Left colon (tissue), 2 donors: Measurements from ENCODE around the gene CFAP299. TPM values are rescaled to one million over a fixed set of nuclear protein-coding genes. Genes with fewer than 3 reads are reported as not detected.
"Not testable (repeated sequence)": the region's sequence is repeated elsewhere in the genome, so short reads cannot be mapped to it uniquely, and the experiment has no call there.

Experiments used
- ATAC-seq: fragments of 200-7000 bp; cut with Tn5 transposase; one replicate; pipeline ENCODE4 v1.9.1; 2020; ENCODE audit warnings: mild to moderate bottlenecking, moderate library complexity
- DNase-seq, 2 donors: peaks; one replicate each; pipeline ENCODE4 v3.0.0-alpha.2; 2020
- intact Hi-C, 2 donors: fragments of 100-400 bp; cut with DNase I in 1 of 2; cut with micrococcal nuclease in 1 of 2; formaldehyde crosslinking; loops; one replicate each; pipeline versions ENCODE4 v1.11.2 to v1.14.0; 2022; cut with DNase I, micrococcal nuclease
- total RNA-seq, 2 donors: library from RNA; stranded (reverse); fragmentation: NEBNext Ultra II Directional; extraction: Animal tissue kit (Norgen Biotek cat#: 25700); gene quantifications; one replicate each; pipeline ENCODE4 v1.2.1, GENCODE V29; 2021
- donor health status: DM: no; HTN: no; CAD: no.
- donor health status: DM: yes; HTN: yes; CAD: no.

Gene CFAP299
- total RNA-seq, 2 donors from 2014 or later, result not detected

- DNase-seq (no peak), ATAC-seq (peak; percentile 24)
- intact Hi-C loops, result no loop called here
Observed at GRCh38 chr4:80615099-80615498, 279.6 kb downstream of the CFAP299 start.

GRCh38 chr4:80619070-80619674 is 283.6 kb downstream of the CFAP299 start:
- intact Hi-C loops, result no loop called here
- DNase-seq (peak in 1 of 2 donors; percentile 8), ATAC-seq (peak; percentile 56)

- intact Hi-C loops, result no loop called here
- DNase-seq (no peak), ATAC-seq (no peak)
Observed at GRCh38 chr4:80631861-80632260, 296.3 kb downstream of the CFAP299 start.

GRCh38 chr4:80637190-80637589 is 301.7 kb downstream of the CFAP299 start:
- intact Hi-C loops, result no loop called here
- no peak for ATAC-seq
- no peak for DNase-seq

DNA sequence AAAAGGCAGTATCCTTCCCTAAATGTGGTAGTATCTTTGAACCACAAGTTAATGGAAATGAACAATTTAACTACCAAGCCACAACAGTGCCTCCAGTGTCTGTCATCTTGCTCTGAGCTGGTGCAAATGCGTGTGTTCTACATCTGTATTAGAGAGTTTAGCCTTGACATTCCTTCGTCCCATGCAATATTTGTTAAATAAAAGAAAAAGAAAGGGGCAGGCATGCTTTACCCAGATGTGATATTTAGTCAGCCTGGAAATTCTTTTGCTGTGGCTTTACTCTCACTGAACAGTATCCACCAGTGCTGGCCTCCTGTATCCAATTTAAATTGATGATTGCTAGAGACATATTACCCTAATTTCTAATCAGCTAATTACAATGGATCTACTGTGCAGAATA is 310.5 kb downstream of the CFAP299 start:
- DNase-seq (no peak), ATAC-seq (no peak)
- intact Hi-C loops, result no loop called here

DNA sequence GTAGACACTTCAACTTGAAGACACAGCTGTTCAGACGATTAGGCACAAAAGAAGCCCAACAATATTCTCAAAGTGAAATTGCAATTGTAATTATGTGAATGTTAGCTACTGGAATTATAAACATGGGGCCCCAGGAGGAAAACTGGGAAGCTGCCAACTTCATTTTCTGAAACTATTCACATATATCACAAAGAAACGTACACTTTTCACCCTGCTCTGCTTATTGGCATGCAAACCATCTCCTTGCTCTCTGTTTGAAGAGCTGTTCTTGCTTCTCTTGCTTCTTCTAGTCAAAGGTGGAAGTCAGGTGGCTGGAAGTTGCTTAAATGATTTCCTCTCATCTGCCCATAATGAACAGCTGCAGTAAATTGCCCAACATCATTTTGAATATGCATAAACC is 320.1 kb downstream of the CFAP299 start:
- ATAC-seq (no peak), DNase-seq (no peak)
- intact Hi-C loops, result no loop called here

- ATAC-seq, intact Hi-C loops, DNase-seq: not testable (repeated sequence)
Observed at GRCh38 chr4:80670118-80670517, 334.6 kb downstream of the CFAP299 start.

GRCh38 chr4:80678413-80678812 is 342.9 kb downstream of the CFAP299 start:
- no peak for ATAC-seq
- intact Hi-C loops, result no loop called here
- no peak for DNase-seq

DNA sequence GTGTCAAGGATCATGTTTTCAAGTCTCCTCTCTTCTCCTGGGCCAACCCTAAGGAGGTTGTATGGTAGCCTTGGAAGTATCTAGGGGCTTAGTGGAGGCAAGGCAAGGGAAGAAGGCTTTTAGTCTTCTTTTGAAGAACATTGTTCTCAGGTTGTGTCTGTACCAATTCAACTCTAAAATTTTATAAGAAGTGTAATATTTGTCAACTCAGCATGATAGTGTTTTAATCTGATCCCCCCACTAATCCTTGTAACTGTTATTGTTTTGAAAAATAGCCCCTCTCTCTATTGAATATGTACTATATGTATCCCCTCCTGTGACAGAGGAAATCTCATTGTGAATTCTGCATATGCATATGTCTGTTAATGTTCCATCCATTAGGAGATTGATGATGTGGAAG is 345.4 kb downstream of the CFAP299 start:
- DNase-seq, result no peak
- intact Hi-C loops, result no loop called here
- no peak for ATAC-seq

GRCh38 chr4:80685214-80685613 is 349.7 kb downstream of the CFAP299 start:
- no peak for DNase-seq
- no peak for ATAC-seq
- intact Hi-C loops, result no loop called here

GRCh38 chr4:80687736-80688135 is 352.2 kb downstream of the CFAP299 start:
- intact Hi-C loops, ATAC-seq, DNase-seq: not testable (repeated sequence)

- DNase-seq, result no peak
- no peak for ATAC-seq
- intact Hi-C loops, result no loop called here
Observed at GRCh38 chr4:80694171-80694570, 358.6 kb downstream of the CFAP299 start.

DNA sequence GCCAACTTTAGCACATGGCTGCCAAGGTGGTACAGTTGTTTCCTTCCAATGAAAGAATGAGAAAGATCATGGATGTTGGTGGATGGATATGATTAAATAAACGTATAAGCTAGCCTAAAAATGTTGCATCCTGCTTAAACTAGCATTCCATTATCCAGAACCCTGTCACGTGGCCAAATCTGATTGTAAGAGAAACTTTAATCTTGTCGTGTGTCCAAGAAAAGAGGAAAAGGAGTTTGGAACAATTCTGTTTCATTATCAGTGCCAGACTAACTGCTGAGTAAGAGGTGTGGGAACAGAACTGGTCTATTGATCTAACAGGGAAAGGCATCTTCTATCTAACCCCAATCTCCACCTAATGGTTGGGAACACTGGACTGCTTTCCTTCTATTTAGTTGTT is 369.8 kb downstream of the CFAP299 start:
- intact Hi-C loops, result no loop called here
- DNase-seq (no peak), ATAC-seq (no peak)

DNA sequence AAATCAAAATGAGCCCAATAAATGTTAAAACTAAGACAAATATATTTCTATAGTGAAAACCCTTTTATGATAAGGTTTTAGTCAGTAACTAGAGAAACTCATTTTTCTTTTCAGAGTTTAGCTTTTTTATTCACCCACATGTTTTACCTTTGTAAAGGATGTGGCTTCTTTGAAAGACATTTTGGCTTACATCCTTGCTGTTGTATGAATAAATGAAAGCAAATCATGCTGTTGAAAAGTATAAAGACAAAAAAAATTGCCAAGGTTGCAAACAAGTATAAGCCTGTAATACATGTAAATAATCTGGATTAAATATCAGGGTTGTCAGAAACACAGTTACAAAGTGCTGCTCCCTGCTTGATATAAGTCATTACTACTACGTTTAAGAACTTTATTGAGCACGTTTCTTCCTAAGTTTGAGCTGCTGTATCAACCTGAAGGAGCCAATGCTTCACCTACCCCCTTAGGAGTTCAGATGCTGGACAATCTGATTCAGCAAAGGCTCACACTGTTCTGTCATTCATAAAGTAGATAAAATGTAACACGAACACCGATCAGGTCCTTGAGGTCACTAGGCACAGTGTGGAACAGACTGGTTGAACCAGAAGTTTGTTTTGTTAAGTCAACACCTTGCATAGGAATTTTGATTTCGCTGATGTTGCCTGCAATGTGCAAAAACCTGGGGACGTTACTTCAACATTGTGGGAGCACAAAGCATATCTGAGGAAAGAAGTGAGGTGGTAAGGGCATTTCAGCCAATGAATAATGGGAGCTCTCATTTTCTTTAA is 373.7 kb downstream of the CFAP299 start:
- ATAC-seq (no peak), DNase-seq (no peak)
- intact Hi-C loops, result no loop called here

GRCh38 chr4:80710748-80711451 is 375.4 kb downstream of the CFAP299 start:
- ATAC-seq (no peak), DNase-seq (no peak)
- intact Hi-C loops, result no loop called here

GRCh38 chr4:80711956-80712355 is 376.4 kb downstream of the CFAP299 start:
- DNase-seq, result no peak
- intact Hi-C loops, result no loop called here
- ATAC-seq, result no peak

DNA sequence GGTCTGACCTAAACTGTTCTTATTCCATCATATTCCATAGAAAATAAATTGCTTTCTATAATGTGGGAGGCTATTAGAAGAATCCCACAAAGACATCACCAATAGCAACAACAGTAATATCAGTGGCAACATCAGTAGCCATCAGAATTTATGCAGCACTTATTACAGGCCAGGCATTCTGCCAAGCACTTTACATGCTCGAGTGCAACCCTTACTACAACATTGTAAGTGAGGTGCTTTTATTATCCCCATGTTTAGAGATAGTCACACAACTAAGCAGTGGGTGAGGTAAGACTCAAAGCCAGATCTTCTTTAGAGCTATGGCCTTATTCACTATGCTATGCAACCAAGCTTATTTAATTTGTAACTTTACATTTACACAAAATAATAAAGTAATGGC is 377.9 kb downstream of the CFAP299 start:
- DNase-seq (peak; percentile 3 to 38), ATAC-seq (no peak)
- intact Hi-C loops, result no loop called here

- no peak for ATAC-seq
- intact Hi-C loops, result no loop called here
- no peak for DNase-seq
Observed at GRCh38 chr4:80717204-80717603, 381.7 kb downstream of the CFAP299 start.

- intact Hi-C loops, result no loop called here
- DNase-seq, result no peak
- no peak for ATAC-seq
Observed at GRCh38 chr4:80726471-80726870, 390.9 kb downstream of the CFAP299 start.

DNA sequence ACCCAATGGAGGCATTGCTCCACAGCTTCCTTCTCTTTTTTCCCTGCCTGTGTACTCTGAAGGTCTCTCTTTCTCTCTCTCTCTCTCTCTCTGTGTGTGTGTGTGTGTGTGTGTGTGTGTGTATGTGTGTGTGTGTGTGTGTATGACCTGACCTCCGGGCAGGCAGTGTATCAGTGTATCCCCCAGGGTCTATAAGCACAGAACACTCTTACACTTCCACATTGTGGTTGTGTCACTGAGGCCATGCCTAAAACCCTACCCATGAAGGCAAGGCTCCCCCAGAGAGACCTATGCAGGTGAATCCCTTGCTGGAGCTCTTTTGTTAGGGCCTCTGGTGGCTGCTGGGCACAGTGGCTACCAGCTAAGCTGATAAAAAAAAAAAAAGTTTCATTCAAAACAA is 394.6 kb downstream of the CFAP299 start:
- ATAC-seq (no peak), DNase-seq (no peak)
- intact Hi-C loops, result no loop called here
